Small intestine (tissue), 4 donors: ENCODE measurements around the gene TSPAN31. TPM values are rescaled to one million over a fixed set of nuclear protein-coding genes. Genes with fewer than 3 reads are reported as not detected.

Experiments
- polyA plus RNA-seq, 4 donors: library from polyadenylated mRNA; stranded (reverse) in 3 of 4; unstranded in 1 of 4; fragments of 200-250 nt in 3 of 4; fragments of 120-200 nt in 1 of 4; gene quantifications; one replicate each; pipeline versions ENCODE4 v1.2.1 to v1.2.3, GENCODE V29; 2013
- donor health status: healthy with polysubstance abuse.
- donor health status: Bipolar disorder and iron deficiency.
- donor health status: healthy.

The TSPAN31 gene
- polyA plus RNA-seq, 4 donors: 13.2 to 62.8 (median 24.5) TPM

Other genes starting within 250 kb of the TSPAN31 start
- gene DDIT3, start 224.5 kb upstream of the TSPAN31 start, polyA plus RNA-seq: 100 to 1,000 TPM in 1 of 4 donors, 10 to 100 TPM in 3; 41.1 to 105 (median 46.9) TPM
- gene MBD6, start 222.2 kb upstream of the TSPAN31 start, polyA plus RNA-seq: 10 to 100 TPM; 20.5 to 72.0 (median 36.5) TPM
- gene DCTN2, start 197.8 kb upstream of the TSPAN31 start, polyA plus RNA-seq: 100 to 1,000 TPM; 112 to 224 (median 145) TPM
- 1 to 10 TPM in 1 of 4 donors, under 1 TPM in 2, not detected in 1; 0.27 to 8.4 (median 0.83) TPM for gene KIF5A, start 195.0 kb upstream of the TSPAN31 start, polyA plus RNA-seq
- 10 to 100 TPM; 16.1 to 26.4 (median 17.8) TPM for gene PIP4K2C, start 153.8 kb upstream of the TSPAN31 start, polyA plus RNA-seq
- gene DTX3, start 140.2 kb upstream of the TSPAN31 start, polyA plus RNA-seq: 10 to 100 TPM in 1 of 4 donors, 1 to 10 TPM in 2, not detected in 1; 5.4 to 12.5 (median 9.9) TPM
- gene ARHGEF25, start 133.6 kb upstream of the TSPAN31 start, polyA plus RNA-seq: 10 to 100 TPM in 1 of 4 donors, 1 to 10 TPM in 2, not detected in 1; 4.6 to 11.8 (median 6.0) TPM
- 1 to 10 TPM in 1 of 4 donors, under 1 TPM in 2, not detected in 1; 0.27 to 2.1 (median 0.95) TPM for gene B4GALNT1, start 111.8 kb upstream of the TSPAN31 start, polyA plus RNA-seq
- 100 to 1,000 TPM; 148 to 307 (median 200) TPM for gene OS9, start 50.9 kb upstream of the TSPAN31 start, polyA plus RNA-seq
- 1 to 10 TPM in 2 of 4 donors, under 1 TPM in 2; 0.67 to 1.8 (median 0.92) TPM for gene AGAP2, start 6.3 kb upstream of the TSPAN31 start, polyA plus RNA-seq
- 100 to 1,000 TPM in 1 of 4 donors, 10 to 100 TPM in 3; 13.2 to 225 (median 70.2) TPM for gene CDK4, start 7.3 kb downstream of the TSPAN31 start, polyA plus RNA-seq
- 10 to 100 TPM in 2 of 4 donors, 1 to 10 TPM in 2; 8.4 to 29.2 (median 11.4) TPM for gene MARCHF9, start 10.1 kb downstream of the TSPAN31 start, polyA plus RNA-seq
- gene CYP27B1, start 22.0 kb downstream of the TSPAN31 start, polyA plus RNA-seq: 1 to 10 TPM in 3 of 4 donors, under 1 TPM in 1; 0.27 to 1.7 (median 1.2) TPM
- gene METTL1, start 27.1 kb downstream of the TSPAN31 start, polyA plus RNA-seq: 10 to 100 TPM in 2 of 4 donors, 1 to 10 TPM in 2; 2.2 to 21.9 (median 11.6) TPM
- 1 to 10 TPM in 3 of 4 donors, under 1 TPM in 1; 0.22 to 7.1 (median 2.7) TPM for gene EEF1AKMT3, start 27.6 kb downstream of the TSPAN31 start, polyA plus RNA-seq
- gene TSFM, start 37.7 kb downstream of the TSPAN31 start, polyA plus RNA-seq: 10 to 100 TPM; 22.4 to 52.4 (median 35.4) TPM
- 10 to 100 TPM in 3 of 4 donors, 1 to 10 TPM in 1; 8.2 to 16.5 (median 14.8) TPM for gene AVIL, start 73.7 kb downstream of the TSPAN31 start, polyA plus RNA-seq
- 100 to 1,000 TPM in 1 of 4 donors, 10 to 100 TPM in 3; 35.1 to 143 (median 51.8) TPM for gene CTDSP2, start 101.7 kb downstream of the TSPAN31 start, polyA plus RNA-seq
- gene ATP23, start 196.5 kb downstream of the TSPAN31 start, polyA plus RNA-seq: 10 to 100 TPM in 2 of 4 donors, 1 to 10 TPM in 2; 5.4 to 15.4 (median 9.8) TPM